K562 (cell line): ENCODE measurements around the gene MRPL55. TPM values are rescaled to one million over a fixed set of nuclear protein-coding genes. Genes with fewer than 3 reads are reported as not detected.

ENCODE experiments used
- ATAC-seq: fragments of 200-7000 bp; cut with Tn5 transposase; 3 replicates; pipeline ENCODE4 v1.9.1; 2020; ENCODE audit warnings: moderate library complexity
- BruUV-seq: library from RNA; stranded (reverse); fragments of 400-500 nt; replicated peaks from 2 replicates; lab custom pipeline; 2021; lab: Mats Ljungman, UMichigan
- CTCF ChIA-PET: fragments of 300-600 bp; formaldehyde crosslinking; extraction: SDS; loops from one replicate; lab custom pipeline; 2021; ENCODE audit warnings: low intra/inter-chr PET ratio; lab: Yijun Ruan, JAX
- POLR2A ChIA-PET: fragments of 300-600, 350-650 bp; sonication (Branson Sonifier 250); formaldehyde crosslinking; extraction: SDS; loops from one replicate; lab custom pipeline; 2021; ENCODE audit warnings: antibody characterized with exemption, inconsistent platforms; lab: Yijun Ruan, JAX
- DNase-seq, 4 experiments: peaks; one replicate each; pipeline versions ENCODE4 v3.0.0 to v3.0.0-alpha.2; 2011 to 2018; ENCODE audit warnings: low spot score in 3 of 4, mixed read lengths in 3 of 4; ENCODE audit errors: extremely low read depth in 1 of 4
- FAIRE-seq: peaks from 2 replicates; lab custom pipeline; 2011; peaks lifted over from hg19 to GRCh38; lab: Jason Lieb, UNC
- H2AFZ ChIP-seq: 2 replicates; pipeline ENCODE4 v1.6.0; 2011; ENCODE audit warnings: low read depth, low read length, control low read depth, inconsistent platforms
- H3K27ac ChIP-seq: fragments of 200-600 bp; 3 replicates; pipeline ENCODE4 v1.8.0; 2011; ENCODE audit warnings: low read depth, mild to moderate bottlenecking, control low read depth, inconsistent platforms, low read length, moderate library complexity, mixed read lengths; ENCODE audit errors: extremely low read depth
- H3K27me3 ChIP-seq, 2 experiments: fragments of 300-600 bp in 1 of 2; 2 replicates in 1 of 2; 3 replicates in 1 of 2; pipeline versions ENCODE4 v1.6.0 to v1.8.0; 2011; ENCODE audit warnings: inconsistent platforms in 2 of 2, low read length in 2 of 2, mild to moderate bottlenecking in 1 of 2, mixed read lengths in 1 of 2, moderate library complexity in 1 of 2; ENCODE audit not compliant: control insufficient read depth in 2 of 2, insufficient read depth in 2 of 2
- H3K36me3 ChIP-seq: fragments of 300-600 bp; 3 replicates; pipeline ENCODE4 v1.8.0; 2011; ENCODE audit warnings: mild to moderate bottlenecking, low read length, inconsistent platforms; ENCODE audit not compliant: control insufficient read depth, insufficient read depth
- H3K4me1 ChIP-seq, 2 experiments: fragments of 200-600 bp in 1 of 2; replicated peaks in 1 of 2; 2 replicates in 1 of 2; 3 replicates in 1 of 2; pipeline versions ENCODE4 v1.5.1 to v1.8.0; 2011; ENCODE audit warnings: inconsistent platforms in 2 of 2, low read length in 2 of 2, mild to moderate bottlenecking in 1 of 2, mixed read lengths in 1 of 2, moderate library complexity in 1 of 2; ENCODE audit not compliant: control insufficient read depth in 2 of 2, insufficient read depth in 2 of 2
- H3K4me2 ChIP-seq: 2 replicates; pipeline ENCODE4 v1.6.1; 2011; ENCODE audit warnings: low read length, control low read depth, inconsistent platforms, mixed read lengths; ENCODE audit not compliant: insufficient read depth
- H3K4me3 ChIP-seq: fragments of 200-600 bp; sonication (generic), shearing (Covaris generic); 2 replicates; pipeline ENCODE4 v1.5.1; 2016; ENCODE audit warnings: control low read depth, inconsistent platforms
- H3K79me2 ChIP-seq: fragments of 200-600 bp; 3 replicates; pipeline ENCODE4 v1.8.0; 2011; ENCODE audit warnings: low read length, inconsistent platforms; ENCODE audit not compliant: control insufficient read depth, insufficient read depth
- H3K9ac ChIP-seq, 2 experiments: 2 replicates each; pipeline versions ENCODE4 v1.6.0 to v1.6.1; 2011; ENCODE audit warnings: low read depth in 2 of 2, low read length in 2 of 2, control low read depth in 1 of 2, inconsistent platforms in 1 of 2, mild to moderate bottlenecking in 1 of 2, mixed read lengths in 1 of 2; ENCODE audit not compliant: insufficient read depth in 1 of 2
- H3K9me1 ChIP-seq: one replicate; pipeline ENCODE4 v1.6.0; 2011; ENCODE audit warnings: inconsistent platforms, mild to moderate bottlenecking, low read length, moderate library complexity; ENCODE audit not compliant: control insufficient read depth, insufficient read depth
- H3K9me3 ChIP-seq: replicated peaks from 2 replicates; pipeline ENCODE4 v1.5.1; 2011; ENCODE audit warnings: low read depth, low read length, inconsistent platforms; ENCODE audit not compliant: control insufficient read depth, insufficient read depth
- H4K20me1 ChIP-seq: replicated peaks from 2 replicates; pipeline ENCODE4 v1.6.1; 2011; ENCODE audit warnings: low read length, inconsistent platforms, mixed read lengths; ENCODE audit not compliant: control insufficient read depth, insufficient read depth
- ZFP36 ChIP-seq: fragments of 150-350 bp; IDR thresholded peaks from 2 replicates; pipeline ENCODE4 v1.6.1; 2018; ENCODE audit warnings: low read length, low read depth; ENCODE audit not compliant: partially characterized antibody
- WGBS: fragments of 100-300 bp; shearing (Covaris generic); methylation state at CpG from one replicate; pipeline ENCODE4 v1.1.6; 2016; ENCODE audit warnings: low coverage, mixed read lengths; ENCODE audit not compliant: insufficient coverage; ENCODE audit errors: missing lambda C conversion rate; 5-methylcytosine and 5-hydroxymethylcytosine counted together
- in situ Hi-C: fragments of 300-500 bp; cut with MboI; formaldehyde crosslinking; loops from 4 replicates; pipeline ENCODE4 v1.15.0; 2018; ENCODE audit warnings: inconsistent platforms, mixed read lengths
- intact Hi-C: fragments of 100-400 bp; cut with micrococcal nuclease; formaldehyde crosslinking; loops from 2 replicates; pipeline ENCODE4 v1.14.2; 2022
- polyA plus RNA-seq, 8 experiments: library from polyadenylated mRNA; depleted of rRNA in 4 of 8; stranded (reverse) in 5 of 8; unstranded in 3 of 8; fragments of >200 nt; fragmentation: Nextera tagmentation in 2 of 8; fragmentation: Illumina TruSeq in 1 of 8; extraction: Ambion mirVana in 2 of 8; extraction: Trizol in 1 of 8; gene quantifications; 2 replicates each; pipeline versions ENCODE4 v1.2.1 to v1.2.3, GENCODE V29; 2011 to 2014; ENCODE audit warnings: inconsistent platforms in 1 of 8, missing spikeins in 1 of 8
- total RNA-seq, 7 experiments: library from RNA; depleted of rRNA in 6 of 7; stranded (reverse); fragments of >200 nt in 6 of 7; fragmentation: Illumina TruSeq in 2 of 7; extraction: Trizol in 2 of 7; gene quantifications; 2 replicates each; pipeline versions ENCODE4 v1.2.1 to v1.2.3, GENCODE V29; 2011 to 2021; ENCODE audit warnings: low replicate concordance in 1 of 7
- TF ChIP-seq, protein P1 (sequence below), 3 experiments: IDR thresholded peaks in 2 of 3; conservative IDR thresholded peaks in 1 of 3; 2 replicates each; pipeline ENCODE4 v1.5.1; 2011 to 2012; ENCODE audit warnings: low read length in 3 of 3, mild to moderate bottlenecking in 3 of 3, control low read depth in 2 of 3, improper control_type of control experiment in 1 of 3, inconsistent platforms in 1 of 3, low read depth in 1 of 3, mixed read lengths in 1 of 3, moderate library complexity in 1 of 3; ENCODE audit not compliant: insufficient read depth in 2 of 3

MRPL55 gene
- total and polyA plus RNA-seq, 9 of the 15 experiments (the other 6 are each of a cell fraction or from before 2014, with no cell fraction given), result 34.9 to 228 (median 81.0) TPM

- H3K27ac ChIP-seq, result no peak overlapping the region
- CTCF ChIA-PET, result no interaction called here
- no TSS peak for BruUV-seq
- ATAC-seq (peak; percentile 22), DNase-seq (peak in 3 of 4 experiments; percentile 19 to 50 (median 49)), FAIRE-seq (no peak)
- peaks cover 0 to 16% of the 10 kb centered on the region in 2 experiments; a peak in 3 of 5 replicates for H3K27me3 ChIP-seq
- 13% methylated on average over 24 of the region's 34 CpGs for WGBS
- H3K4me2 ChIP-seq, result peak overlapping the region; percentile 76
- H2AFZ ChIP-seq, result peak overlapping the region; percentile 88; the same call in 1 of the 2 replicates
- H3K4me1 ChIP-seq, result peaks cover 0 to 44% of the 10 kb centered on the region in 2 experiments; a peak in 3 of 5 replicates
- H3K9ac ChIP-seq, result peak overlapping the region in 1 of 2 experiments; percentile 72; a peak in 1 of 4 replicates
- POLR2A ChIA-PET, result interaction anchor here (3.5 kb wide), 1 partner anchor 23 kb away, joined by 18 read pairs; the partner anchor contains the start of gene ARF1
- no peaks in the 10 kb centered on the region for H4K20me1 ChIP-seq
- TF ChIP-seq, protein P1, sequence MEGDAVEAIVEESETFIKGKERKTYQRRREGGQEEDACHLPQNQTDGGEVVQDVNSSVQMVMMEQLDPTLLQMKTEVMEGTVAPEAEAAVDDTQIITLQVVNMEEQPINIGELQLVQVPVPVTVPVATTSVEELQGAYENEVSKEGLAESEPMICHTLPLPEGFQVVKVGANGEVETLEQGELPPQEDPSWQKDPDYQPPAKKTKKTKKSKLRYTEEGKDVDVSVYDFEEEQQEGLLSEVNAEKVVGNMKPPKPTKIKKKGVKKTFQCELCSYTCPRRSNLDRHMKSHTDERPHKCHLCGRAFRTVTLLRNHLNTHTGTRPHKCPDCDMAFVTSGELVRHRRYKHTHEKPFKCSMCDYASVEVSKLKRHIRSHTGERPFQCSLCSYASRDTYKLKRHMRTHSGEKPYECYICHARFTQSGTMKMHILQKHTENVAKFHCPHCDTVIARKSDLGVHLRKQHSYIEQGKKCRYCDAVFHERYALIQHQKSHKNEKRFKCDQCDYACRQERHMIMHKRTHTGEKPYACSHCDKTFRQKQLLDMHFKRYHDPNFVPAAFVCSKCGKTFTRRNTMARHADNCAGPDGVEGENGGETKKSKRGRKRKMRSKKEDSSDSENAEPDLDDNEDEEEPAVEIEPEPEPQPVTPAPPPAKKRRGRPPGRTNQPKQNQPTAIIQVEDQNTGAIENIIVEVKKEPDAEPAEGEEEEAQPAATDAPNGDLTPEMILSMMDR (IDR thresholded peaks at IDR 0.05 in 2 of 3, conservative IDR thresholded peaks at IDR 0.05 in 1 of 3; ENCODE audit: insufficient read depth in 2 of 3, low read depth in 1 of 3, low read length in 3 of 3), result peak in 2 of 3 experiments; percentile 17 to 35; a peak in 4 of 6 replicates
- TF ChIP-seq ZFP36, result no peak
- in situ Hi-C loops (no loop called here), intact Hi-C loops (no loop called here)
- H3K9me3 ChIP-seq, result no peaks in the 10 kb centered on the region
- peak overlapping the region; percentile 45 for H3K4me3 ChIP-seq
- H3K79me2 ChIP-seq, result no peaks in the 10 kb centered on the region
- H3K36me3 ChIP-seq, result no peaks in the 10 kb centered on the region
- H3K9me1 ChIP-seq, result no peaks in the 10 kb centered on the region
These were observed 48.5 kb downstream of the MRPL55 start for GRCh38 chr1:228060458-228061190.
